CD4-positive, alpha-beta T cell treated with Interleukin-6 for 4 hours (primary cell): ENCODE measurements around the gene UCHL1.

Source experiments
- DNase-seq: peaks from one replicate; pipeline ENCODE4 v3.0.0-alpha.2; 2020; ENCODE audit warnings: mixed read lengths

The UCHL1 gene

DNA sequence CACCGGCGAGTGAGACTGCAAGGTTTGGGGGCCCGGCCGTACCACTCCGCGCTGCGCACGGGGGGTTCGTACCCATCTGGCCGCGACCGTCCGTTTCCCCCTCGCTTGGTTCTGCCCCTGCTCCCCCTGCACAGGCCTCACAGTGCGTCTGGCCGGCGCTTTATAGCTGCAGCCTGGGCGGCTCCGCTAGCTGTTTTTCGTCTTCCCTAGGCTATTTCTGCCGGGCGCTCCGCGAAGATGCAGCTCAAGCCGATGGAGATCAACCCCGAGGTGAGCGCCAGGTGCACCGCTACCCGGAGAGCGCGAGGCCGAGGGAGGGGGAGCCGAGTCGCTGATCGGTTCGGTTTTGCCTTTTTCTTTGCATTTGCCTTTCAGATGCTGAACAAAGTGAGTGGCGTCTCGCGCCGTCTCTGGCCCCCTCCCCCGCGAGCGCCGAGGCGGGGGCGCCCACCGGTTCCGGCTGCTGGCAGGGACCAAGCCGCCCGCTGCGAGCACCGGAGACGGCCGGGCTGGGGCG lies at the start of gene UCHL1:
UCHL1 (plus strand) TSS at position 189 of the 517 bp plus-strand sequence; CDS start at position 238, 49 bp downstream.
- DNase-seq, result no peak

DNA sequence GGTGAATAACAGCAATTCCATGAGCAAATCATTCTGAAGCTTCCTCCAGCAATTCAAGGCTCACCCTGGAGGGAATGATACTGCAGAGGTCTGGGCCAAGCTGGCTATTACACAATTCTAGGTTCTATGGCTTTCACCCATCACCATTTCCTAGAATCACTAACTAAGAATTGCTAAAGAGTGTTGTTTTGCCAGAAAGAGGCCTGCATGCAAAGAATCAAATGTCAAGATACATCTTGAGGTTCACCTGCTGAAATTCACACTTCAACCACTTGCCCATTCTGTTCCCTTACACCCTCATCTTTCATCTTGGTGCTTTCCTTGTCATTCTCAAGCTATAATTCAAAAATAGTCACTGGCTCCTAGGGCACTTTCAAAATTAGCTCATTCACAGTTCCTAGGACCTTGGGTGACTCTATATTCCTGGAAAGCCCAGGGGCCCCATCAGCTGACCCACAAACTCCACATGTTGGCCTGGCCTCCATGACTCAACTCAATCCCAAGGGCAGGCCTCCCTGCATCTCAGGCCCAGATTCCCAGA lies 49.4 kb upstream of the UCHL1 start:
- no peak for DNase-seq

DNA sequence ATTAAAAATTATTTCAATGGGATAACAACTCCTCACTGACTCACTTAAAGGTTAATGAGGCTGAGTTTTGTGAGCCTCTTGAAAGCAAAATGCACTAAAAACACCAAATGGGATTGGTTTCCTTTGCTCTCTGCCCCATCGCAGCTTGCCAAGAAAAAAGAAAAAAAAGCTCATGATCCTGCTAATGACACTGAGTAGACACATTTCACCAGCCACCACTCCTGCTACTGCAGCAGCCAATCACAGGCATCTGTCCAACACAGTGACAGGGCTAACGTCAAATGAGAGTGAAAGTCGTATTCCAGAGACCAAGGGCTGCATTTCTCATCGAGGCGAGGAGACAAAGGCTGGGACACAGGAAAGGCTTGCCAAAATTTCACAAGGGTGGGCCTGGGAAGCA lies 47.5 kb upstream of the UCHL1 start:
- no peak for DNase-seq

DNA sequence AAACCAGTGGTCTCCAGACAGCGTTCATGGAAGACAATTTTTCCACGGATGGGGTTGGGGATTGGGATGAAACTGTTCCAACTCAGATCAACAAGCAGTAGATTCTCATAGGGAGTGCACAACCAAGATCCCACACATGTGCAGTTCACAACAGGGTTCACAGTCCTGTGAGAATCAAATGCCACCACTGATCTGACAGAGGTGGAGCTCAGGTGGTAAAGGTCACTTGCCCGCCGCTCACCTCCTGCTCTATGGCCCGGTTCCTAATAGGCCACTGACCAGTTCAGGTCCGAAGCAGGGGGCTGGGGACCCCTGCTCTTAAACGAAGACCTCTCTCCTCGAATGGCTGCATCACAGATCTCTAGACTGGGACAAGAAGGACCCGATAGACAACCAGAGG lies 46.8 kb upstream of the UCHL1 start:
- DNase-seq, result no peak

DNA sequence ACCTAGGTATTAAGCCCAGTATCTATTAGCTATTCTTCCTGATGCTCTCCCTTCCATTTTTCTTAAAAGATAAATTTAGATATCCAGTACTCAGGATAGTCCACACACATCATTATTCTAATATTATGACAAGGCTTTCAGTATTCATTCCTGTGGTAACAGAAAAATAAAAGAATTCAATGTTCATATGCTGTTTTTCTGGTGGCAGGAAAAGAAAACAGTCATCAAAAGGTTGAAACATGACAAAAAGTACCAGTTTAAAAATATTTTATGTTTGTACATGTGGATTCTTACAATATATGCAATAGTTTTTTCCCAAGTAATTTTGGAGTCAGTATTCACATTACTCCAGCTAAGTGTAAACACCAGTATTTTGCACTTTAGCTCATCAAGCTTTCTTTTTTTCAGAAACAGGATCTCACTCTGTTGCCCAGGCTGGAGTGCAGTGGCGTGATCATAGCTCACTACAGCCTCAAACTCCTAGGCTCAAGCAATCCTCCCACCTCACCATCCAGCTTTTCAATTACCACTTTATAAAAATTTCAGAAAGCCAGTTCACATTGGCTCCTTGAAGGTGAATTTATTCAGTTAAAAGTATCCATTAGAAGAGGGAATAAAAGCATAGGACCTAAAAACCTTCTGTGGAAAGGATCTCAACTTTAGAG lies 44.6 kb upstream of the UCHL1 start:
- DNase-seq, result no peak

- DNase-seq, result no peak
Measured at GRCh38 chr4:41212616-41213203, 44.0 kb upstream of the UCHL1 start.

DNA sequence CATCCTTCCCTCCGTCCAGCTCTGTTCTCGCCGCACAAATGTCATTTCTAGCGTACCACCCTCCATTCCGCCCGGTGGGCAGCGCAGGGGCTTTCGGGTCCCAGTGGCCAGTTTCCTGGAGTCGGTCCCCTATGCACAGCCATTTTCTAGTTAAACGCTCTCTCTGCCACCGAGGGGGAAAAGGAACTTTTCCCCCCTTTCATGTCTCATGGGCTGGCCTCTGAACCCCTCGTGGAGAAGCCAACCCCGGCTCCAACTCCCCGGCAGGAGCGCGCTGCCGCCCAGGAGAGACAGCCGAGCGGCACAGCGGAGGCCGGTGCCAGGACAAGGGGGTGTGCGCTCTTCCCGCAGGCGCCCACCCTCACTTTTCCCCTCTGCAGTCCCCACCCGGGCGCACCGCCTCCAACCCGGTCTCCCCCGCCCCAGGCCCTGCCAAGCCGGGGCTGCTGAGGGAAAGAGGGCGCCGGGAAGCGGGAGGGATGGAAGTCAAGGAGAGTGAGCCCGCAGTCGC lies 43.0 kb upstream of the UCHL1 start:
- DNase-seq, result no peak

DNA sequence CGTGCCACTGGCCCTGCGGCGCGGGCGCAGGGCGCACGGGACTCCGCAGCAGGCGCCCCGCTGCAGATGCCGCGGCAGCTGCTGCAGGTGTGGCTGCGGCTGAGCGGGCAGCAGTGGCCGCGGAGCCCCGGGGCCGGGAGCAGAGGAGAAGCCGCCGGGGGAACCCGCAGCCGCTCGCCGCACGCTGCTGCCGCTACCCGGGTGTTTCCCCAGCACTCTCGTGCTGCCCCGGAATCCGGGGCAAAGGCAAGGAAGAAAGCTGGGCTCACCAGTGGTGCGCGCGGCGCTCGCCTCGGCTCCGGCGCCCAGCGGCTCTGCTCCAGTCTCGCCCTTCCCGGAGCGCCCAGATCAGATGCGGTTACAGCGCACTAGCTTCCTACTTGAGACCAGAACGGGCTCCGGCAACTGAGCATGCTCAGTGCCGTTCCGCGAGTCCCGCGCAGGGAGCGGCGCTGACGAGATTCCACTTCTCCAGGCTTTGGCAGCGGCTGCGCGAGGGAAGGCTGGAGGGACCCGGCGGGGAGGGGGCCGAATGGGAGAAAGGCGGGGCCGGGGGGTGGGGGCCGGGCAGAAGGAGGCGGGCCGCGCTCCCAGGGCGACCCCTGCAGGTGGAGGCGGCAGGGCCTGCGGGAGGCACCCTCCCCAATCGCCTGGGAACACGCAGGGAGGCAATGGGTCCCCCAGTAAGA lies 42.4 kb upstream of the UCHL1 start, which contains the start of gene APBB2:
APBB2 (minus strand) TSS at position 407 of the 689 bp plus-strand sequence. CDS start 181,288 bp downstream, outside the sequence.
- peak; percentile 36 for DNase-seq

DNA sequence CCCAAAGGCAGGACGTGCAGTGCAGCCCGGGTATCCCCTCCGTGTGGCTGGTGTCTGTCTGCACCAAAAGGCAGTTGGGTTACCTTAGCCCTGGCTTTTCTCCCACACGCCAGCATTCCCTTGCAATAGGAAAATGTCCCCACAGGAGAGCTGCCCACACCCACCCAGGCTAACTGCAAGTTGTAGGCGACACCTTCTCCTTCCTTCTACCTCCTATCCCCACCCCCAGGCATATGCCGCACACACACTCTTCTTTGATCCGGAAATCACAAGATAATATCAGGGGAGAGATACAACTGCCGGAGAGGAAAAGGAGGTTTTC lies 41.9 kb upstream of the UCHL1 start:
- no peak for DNase-seq

GRCh38 chr4:41215155-41215554 lies 41.6 kb upstream of the UCHL1 start:
- DNase-seq, result no peak

DNA sequence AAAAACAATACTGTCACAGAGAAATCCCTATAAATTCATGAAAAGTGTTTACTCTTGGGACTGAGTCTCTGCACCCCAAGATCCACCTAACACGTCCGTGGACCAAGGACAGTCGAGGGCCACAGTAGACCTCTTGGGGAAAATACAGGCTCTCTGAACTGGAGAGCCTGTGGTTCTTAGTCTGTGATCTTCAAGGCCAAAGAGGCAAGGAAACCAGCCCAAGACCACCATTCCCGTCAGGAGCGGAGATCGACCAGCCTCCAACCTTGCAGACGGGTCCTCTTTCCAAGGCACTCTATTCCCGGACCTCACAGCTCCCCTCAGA lies 40.8 kb upstream of the UCHL1 start:
- DNase-seq, result no peak

GRCh38 chr4:41216294-41217019 lies 40.3 kb upstream of the UCHL1 start:
- DNase-seq, result peak; percentile 40

DNA sequence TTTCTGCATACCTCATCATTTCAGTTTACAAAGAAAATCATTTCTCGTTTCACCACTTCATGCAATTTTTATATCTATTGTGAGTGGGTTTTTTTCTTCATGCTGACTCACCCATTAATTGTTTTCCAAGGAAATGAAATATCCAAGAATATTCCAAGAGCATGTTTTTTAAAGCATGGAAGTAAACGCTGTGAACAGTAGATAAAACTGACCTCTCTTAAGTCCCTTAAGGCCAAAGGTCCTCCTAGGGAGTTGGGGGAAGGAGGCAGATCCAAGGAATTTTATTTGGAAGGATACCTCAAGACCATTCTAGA lies 39.8 kb upstream of the UCHL1 start:
- DNase-seq, result no peak

- no peak for DNase-seq
Measured at GRCh38 chr4:41217374-41217773, 39.4 kb upstream of the UCHL1 start.

GRCh38 chr4:41218703-41219102 lies 38.0 kb upstream of the UCHL1 start:
- DNase-seq, result no peak

DNA sequence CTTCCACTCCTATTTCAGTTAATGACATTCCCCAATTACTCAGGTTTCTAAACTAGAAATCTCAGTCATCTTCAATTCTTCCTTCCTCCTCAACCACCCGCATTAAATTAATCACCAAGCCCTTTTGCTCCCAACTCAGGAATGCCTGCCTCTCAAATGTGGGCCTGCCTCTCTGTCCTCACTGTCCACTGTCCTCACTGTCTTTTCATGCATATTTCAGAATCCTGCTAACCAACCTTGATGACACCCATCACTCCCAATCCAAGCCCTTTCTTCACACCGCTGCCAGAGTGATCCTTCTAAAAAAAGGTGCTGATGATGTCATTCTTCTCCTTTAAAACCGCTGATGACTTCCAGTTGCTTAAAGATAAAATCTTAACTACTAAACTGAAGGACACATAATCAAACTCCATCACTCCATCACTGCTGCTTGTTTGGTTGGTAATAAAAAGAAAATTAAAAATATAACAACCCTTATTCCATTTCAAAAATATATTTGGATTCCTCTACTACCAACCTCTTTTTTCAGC lies 37.2 kb upstream of the UCHL1 start:
- DNase-seq, result no peak

- DNase-seq, result no peak
Measured at GRCh38 chr4:41221850-41222645, 34.7 kb upstream of the UCHL1 start.

GRCh38 chr4:41227902-41228301 lies 28.8 kb upstream of the UCHL1 start:
- DNase-seq, result no peak

DNA sequence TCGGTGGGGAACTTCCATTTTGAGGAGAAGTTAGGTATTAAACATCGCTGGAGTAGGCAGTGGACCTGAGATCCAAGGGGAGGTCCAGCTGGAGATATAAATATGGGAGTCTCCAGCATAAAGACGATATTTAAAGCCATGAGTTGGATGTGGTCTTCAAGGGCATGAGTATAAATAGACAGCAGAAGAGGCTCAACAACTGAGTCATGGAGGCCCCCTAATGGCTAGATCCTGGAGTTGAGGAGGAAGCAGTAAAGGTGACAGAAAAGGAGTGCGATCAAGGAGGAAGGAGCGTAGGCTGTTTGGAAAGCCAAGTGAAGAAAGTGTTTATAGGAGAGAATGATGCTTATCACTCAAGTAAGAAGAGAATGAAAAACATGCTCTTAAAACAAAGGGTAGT lies 24.3 kb upstream of the UCHL1 start:
- no peak for DNase-seq

- DNase-seq, result no peak
Measured at GRCh38 chr4:41232856-41233255, 23.9 kb upstream of the UCHL1 start.

- DNase-seq, result no peak
Measured at GRCh38 chr4:41236032-41236431, 20.7 kb upstream of the UCHL1 start.

DNA sequence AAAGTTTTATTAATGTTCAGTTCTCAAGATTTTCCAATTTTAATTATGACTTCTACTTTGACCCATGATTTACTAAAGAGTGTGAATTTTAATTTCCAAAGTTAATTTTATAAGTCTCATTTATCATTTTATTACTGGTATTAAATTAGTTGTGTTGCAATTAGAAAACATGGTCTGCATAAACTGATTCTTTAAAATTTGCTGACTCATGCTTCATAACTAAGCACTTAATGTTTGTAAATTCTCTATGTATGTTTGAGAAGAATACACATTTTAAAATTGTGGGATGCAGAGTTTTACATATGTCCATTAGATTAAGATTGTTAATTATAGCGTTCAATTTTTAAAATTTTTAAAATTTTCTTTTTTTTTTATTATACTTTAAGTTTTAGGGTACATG lies 20.2 kb upstream of the UCHL1 start:
- no peak for DNase-seq
